CD4-positive, alpha-beta T cell treated with Interferon gamma for 1 hour (primary cell): ENCODE results near the gene ZNF665.
A peak's percentile ranks its signal among the peaks of the same experiment; 100 is the strongest.
"Not testable (repeated sequence)": the region's sequence is repeated elsewhere in the genome, so short reads cannot be mapped to it uniquely, and the experiment has no call there.

ENCODE experiments used
- DNase-seq: peaks from one replicate; pipeline ENCODE4 v3.0.0-alpha.2; 2020

ZNF665 gene

DNA sequence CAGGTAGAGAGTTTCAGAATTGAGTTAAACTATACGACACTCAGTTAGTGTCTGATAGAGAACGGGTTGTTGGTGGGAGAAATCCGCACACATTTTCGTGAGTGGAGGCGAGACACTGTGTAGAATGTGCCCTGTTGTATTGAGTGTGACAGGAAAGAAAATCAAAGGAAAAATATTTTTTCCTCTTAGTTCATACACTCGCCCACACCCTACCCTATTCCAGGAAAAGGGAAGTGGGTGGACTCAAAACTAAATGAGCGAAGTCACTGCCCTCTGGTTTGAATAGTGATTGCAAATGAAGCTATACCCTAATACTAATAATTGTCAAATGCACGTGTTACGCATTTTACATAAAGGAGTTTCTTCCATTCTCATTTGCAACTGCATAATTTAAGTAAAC, 36.3 kb downstream of the ZNF665 start:
- DNase-seq = no peak

DNA sequence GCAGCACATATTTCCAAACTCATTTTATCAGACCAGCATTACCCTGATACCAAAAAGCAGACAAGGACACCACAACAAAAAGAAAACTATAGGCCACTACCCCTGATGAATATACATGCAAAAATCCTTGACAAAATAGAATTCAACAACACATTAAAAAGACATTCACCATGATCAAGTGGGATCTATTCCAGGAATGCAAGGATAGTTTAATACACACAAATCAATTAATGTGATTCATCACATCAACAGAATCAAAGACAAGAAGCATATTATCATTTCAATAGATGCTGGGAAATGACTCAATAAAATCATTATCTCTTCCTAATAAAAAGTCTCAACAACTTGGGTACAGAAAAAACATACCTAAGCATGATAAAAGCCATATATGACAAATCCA, 45.5 kb downstream of the ZNF665 start:
- no peak for DNase-seq

- DNase-seq = no peak
These were observed 52.8 kb downstream of the ZNF665 start for GRCh38 chr19:53140351-53140750.

- DNase-seq = no peak
These were observed 56.7 kb downstream of the ZNF665 start for GRCh38 chr19:53136432-53136831.

- DNase-seq = peak; percentile 70
These were observed 60.8 kb downstream of the ZNF665 start, which contains the start of gene ZNF415 for GRCh38 chr19:53132141-53132991. Gene ZNF415 (minus strand): TSS chr19:53132910. CDS start chr19:53122676, 10,234 bp downstream.

DNA sequence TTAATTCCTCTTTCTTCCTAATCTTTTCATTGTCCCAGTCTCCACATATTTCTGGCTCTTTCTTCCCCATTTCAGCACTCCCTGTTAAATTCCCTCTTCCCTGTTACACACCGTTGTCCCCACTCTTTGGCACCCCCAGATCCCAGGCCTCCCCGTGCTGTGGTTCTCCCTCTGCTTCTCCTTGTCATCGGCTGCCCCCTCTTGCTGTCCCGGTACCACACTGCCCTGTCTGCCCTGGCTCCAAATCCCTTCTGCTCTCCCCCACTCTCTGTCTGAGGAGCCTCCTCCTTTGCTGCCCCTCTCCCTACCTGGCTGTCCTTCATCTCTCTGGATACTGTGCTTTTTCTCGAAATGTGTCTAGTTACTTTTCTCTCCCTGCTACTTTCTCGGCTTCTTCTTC, 61.4 kb downstream of the ZNF665 start:
- no peak for DNase-seq

DNA sequence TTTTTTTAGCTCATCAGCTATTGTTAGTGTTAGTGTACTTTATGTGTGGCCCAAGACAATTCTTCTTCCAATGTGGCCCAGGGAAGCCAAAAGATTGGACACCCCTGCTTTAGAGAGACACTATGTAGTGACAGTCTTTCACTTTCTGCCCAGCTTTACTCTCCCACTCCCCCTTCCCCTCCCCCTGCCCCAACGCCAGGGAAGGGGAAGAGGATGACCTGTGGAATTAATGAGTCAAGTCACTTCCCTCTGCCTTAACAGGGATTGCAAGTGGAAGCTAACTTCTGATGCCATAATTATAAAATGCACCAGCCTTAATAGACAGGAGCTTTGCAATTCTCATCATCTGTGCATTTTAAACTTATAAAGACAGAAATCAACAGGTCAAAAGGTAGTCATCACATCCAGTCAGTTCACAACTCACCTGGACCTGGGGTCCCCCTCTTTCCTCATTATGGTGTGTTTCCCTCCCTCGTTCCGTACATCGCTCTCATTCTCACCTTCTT, 62.0 kb downstream of the ZNF665 start:
- no peak for DNase-seq

GRCh38 chr19:53130506-53130905, 62.7 kb downstream of the ZNF665 start:
- no peak for DNase-seq

DNA sequence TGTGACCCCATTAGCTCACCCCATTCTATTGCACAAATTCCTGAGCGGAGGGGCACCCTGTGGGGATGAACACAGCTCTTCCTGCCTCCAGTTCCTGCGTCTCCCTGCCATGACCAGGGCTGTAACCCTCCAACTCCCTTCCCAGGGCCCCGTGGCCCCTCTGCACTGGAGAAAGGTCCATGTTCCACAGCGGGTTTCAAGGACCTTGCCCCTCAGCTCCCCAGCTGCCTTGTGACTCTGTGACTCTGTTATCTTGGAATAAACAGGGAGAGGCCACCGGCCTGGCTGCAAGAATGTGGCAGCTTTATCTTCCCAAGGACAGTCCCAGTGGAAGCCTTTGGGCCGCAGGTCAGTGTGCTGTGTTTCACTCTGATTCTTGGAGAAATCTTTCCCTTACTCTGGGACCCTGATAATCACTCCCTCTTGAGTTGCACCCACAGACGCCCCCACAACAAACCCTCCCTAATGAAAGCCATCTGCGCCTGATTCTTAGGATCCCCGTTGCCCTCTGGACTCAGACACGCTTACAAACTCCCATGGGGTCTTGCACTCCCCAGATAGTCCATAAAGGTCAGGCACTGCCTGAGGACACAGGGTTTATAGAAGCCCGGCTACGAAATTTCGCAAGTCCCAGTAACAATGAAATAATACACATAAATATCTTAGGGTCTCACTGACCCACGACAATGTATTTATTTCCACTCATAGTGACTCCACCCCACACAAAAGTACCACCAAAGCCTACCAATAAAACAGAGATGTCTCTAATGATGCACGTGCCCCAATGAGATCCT, 66.2 kb downstream of the ZNF665 start:
- DNase-seq = not testable (repeated sequence)

GRCh38 chr19:53123400-53123799, 69.8 kb downstream of the ZNF665 start:
- DNase-seq = no peak
